Bronchial epithelial cell (primary cell): ENCODE data around the gene C1orf87. TPM values are rescaled to one million over a fixed set of nuclear protein-coding genes. Genes with fewer than 3 reads are reported as not detected.

Source experiments
- DNase-seq: peaks from one replicate; pipeline ENCODE4 v3.0.0-alpha.2; 2010; ENCODE audit warnings: low read depth
- FAIRE-seq: peaks from 2 replicates; lab custom pipeline; 2011; peaks lifted over from hg19 to GRCh38; lab: Jason Lieb, UNC
- H3K27me3 ChIP-seq: 2 replicates; pipeline ENCODE4 v1.5.1; 2011; ENCODE audit warnings: low read length; ENCODE audit not compliant: control insufficient read depth, insufficient read depth
- H3K36me3 ChIP-seq: 2 replicates; pipeline ENCODE4 v1.5.1; 2011; ENCODE audit warnings: low read length; ENCODE audit not compliant: control insufficient read depth, insufficient read depth
- H3K4me3 ChIP-seq: 2 replicates; pipeline ENCODE4 v1.5.1; 2011; ENCODE audit warnings: mild to moderate bottlenecking, low read depth, low read length, control low read depth
- CTCF ChIP-seq: IDR thresholded peaks from 2 replicates; pipeline ENCODE4 v1.5.1; 2011; ENCODE audit warnings: mild to moderate bottlenecking, moderate library complexity, low read length, control low read depth, inconsistent platforms; ENCODE audit not compliant: insufficient read depth, severe bottlenecking
- total RNA-seq: library from RNA; depleted of rRNA; stranded (reverse); fragments of >200 nt; gene quantifications from 2 replicates; pipeline ENCODE4 v1.2.1, GENCODE V29; 2014

C1orf87 gene
- total RNA-seq, 1 donor from 2014 or later, result not detected

- no peak overlapping the region for H3K4me3 ChIP-seq
- H3K36me3 ChIP-seq, result no peaks in the 10 kb centered on the region
- FAIRE-seq (no peak), DNase-seq (no peak)
- no peak for TF ChIP-seq CTCF
- H3K27me3 ChIP-seq, result no peaks in the 10 kb centered on the region
Observed at GRCh38 chr1:60059468-60059867, 14.1 kb downstream of the C1orf87 start.

GRCh38 chr1:60055336-60055735 is 18.2 kb downstream of the C1orf87 start:
- no peaks in the 10 kb centered on the region for H3K27me3 ChIP-seq
- no peak for FAIRE-seq
- DNase-seq, result peak; percentile 49
- no peak for TF ChIP-seq CTCF
- H3K4me3 ChIP-seq, result no peak overlapping the region
- no peaks in the 10 kb centered on the region for H3K36me3 ChIP-seq

GRCh38 chr1:60054374-60054773 is 19.2 kb downstream of the C1orf87 start:
- Histone ChIP-seq H3K4me3 (no peak overlapping the region), H3K27me3 (no peaks in the 10 kb centered on the region), H3K36me3 (no peaks in the 10 kb centered on the region)
- FAIRE-seq (no peak), DNase-seq (no peak)
- TF ChIP-seq CTCF, result no peak

GRCh38 chr1:60052601-60053000 is 21.0 kb downstream of the C1orf87 start:
- TF ChIP-seq CTCF, result no peak

GRCh38 chr1:60051191-60051590 is 22.4 kb downstream of the C1orf87 start:
- no peak for DNase-seq
- FAIRE-seq, result no peak
- no peak for TF ChIP-seq CTCF
- Histone ChIP-seq H3K36me3 (no peaks in the 10 kb centered on the region), H3K27me3 (no peaks in the 10 kb centered on the region), H3K4me3 (no peak overlapping the region)

More at GRCh38 chr1:60052601-60053000, 21.0 kb downstream of the C1orf87 start:
- Histone ChIP-seq H3K36me3 (no peaks in the 10 kb centered on the region), H3K4me3 (no peak overlapping the region), H3K27me3 (no peaks in the 10 kb centered on the region)
- no peak for FAIRE-seq
- no peak for DNase-seq

GRCh38 chr1:60049188-60049587 is 24.4 kb downstream of the C1orf87 start:
- Histone ChIP-seq H3K27me3 (no peaks in the 10 kb centered on the region), H3K36me3 (no peaks in the 10 kb centered on the region), H3K4me3 (no peak overlapping the region)
- DNase-seq (no peak), FAIRE-seq (no peak)
- TF ChIP-seq CTCF, result no peak
